Measurements from ENCODE around the gene IL22RA2.

GRCh38 chr6:137094411-137095008, 78.9 kb downstream of the IL22RA2 start:
- no peak for TF ChIP-seq POLR2A (IDR thresholded peaks at IDR 0.05)
- TF ChIP-seq, protein P1, sequence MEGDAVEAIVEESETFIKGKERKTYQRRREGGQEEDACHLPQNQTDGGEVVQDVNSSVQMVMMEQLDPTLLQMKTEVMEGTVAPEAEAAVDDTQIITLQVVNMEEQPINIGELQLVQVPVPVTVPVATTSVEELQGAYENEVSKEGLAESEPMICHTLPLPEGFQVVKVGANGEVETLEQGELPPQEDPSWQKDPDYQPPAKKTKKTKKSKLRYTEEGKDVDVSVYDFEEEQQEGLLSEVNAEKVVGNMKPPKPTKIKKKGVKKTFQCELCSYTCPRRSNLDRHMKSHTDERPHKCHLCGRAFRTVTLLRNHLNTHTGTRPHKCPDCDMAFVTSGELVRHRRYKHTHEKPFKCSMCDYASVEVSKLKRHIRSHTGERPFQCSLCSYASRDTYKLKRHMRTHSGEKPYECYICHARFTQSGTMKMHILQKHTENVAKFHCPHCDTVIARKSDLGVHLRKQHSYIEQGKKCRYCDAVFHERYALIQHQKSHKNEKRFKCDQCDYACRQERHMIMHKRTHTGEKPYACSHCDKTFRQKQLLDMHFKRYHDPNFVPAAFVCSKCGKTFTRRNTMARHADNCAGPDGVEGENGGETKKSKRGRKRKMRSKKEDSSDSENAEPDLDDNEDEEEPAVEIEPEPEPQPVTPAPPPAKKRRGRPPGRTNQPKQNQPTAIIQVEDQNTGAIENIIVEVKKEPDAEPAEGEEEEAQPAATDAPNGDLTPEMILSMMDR (IDR thresholded peaks at IDR 0.05) = peak; percentile 68 to 92 (median 80)
